AG04450 (cell line): Measurements from ENCODE around the gene LAMB3. TPM values are rescaled to one million over a fixed set of nuclear protein-coding genes. Genes with fewer than 3 reads are reported as not detected.

Experiments used
- CTCF ChIA-PET: fragments of 300-600, 350-600 bp; formaldehyde crosslinking; extraction: SDS; loops from one replicate; lab custom pipeline; 2022; ENCODE audit warnings: antibody characterized with exemption, inconsistent platforms; lab: Charles Lee
- POLR2A ChIA-PET: fragments of 350-600 bp; formaldehyde crosslinking; extraction: SDS; loops from one replicate; lab custom pipeline; 2021; ENCODE audit warnings: antibody characterized with exemption, inconsistent platforms; lab: Yijun Ruan, JAX
- DNase-seq: peaks from one replicate; pipeline ENCODE4 v3.0.0-alpha.2; 2011; ENCODE audit warnings: low read depth, low spot score
- H3K27ac ChIP-seq: one replicate; pipeline ENCODE4 v1.5.1; 2012; ENCODE audit warnings: low read depth, low read length, control low read depth
- H3K27me3 ChIP-seq: one replicate; pipeline ENCODE4 v1.6.0; 2012; ENCODE audit warnings: low read length; ENCODE audit not compliant: control insufficient read depth, insufficient read depth
- H3K4me3 ChIP-seq: 2 replicates; pipeline ENCODE4 v1.5.1; 2011; ENCODE audit warnings: mild to moderate bottlenecking, low read depth, low read length, control low read depth
- H3K9me3 ChIP-seq: 2 replicates; pipeline ENCODE4 v1.5.1; 2012; ENCODE audit warnings: low read length; ENCODE audit not compliant: control insufficient read depth, insufficient read depth
- polyA plus RNA-seq: library from polyadenylated mRNA; depleted of rRNA; stranded (reverse); fragments of >200 nt; gene quantifications from 2 replicates; pipeline ENCODE4 v1.2.3, GENCODE V29; 2011
- TF ChIP-seq, protein P1 (sequence below): IDR thresholded peaks from 2 replicates; pipeline ENCODE4 v1.5.1; 2011; ENCODE audit warnings: low read depth, low read length, control low read depth, inconsistent platforms

LAMB3 gene
- polyA plus RNA-seq, 1 experiment: 2.6 TPM

DNA sequence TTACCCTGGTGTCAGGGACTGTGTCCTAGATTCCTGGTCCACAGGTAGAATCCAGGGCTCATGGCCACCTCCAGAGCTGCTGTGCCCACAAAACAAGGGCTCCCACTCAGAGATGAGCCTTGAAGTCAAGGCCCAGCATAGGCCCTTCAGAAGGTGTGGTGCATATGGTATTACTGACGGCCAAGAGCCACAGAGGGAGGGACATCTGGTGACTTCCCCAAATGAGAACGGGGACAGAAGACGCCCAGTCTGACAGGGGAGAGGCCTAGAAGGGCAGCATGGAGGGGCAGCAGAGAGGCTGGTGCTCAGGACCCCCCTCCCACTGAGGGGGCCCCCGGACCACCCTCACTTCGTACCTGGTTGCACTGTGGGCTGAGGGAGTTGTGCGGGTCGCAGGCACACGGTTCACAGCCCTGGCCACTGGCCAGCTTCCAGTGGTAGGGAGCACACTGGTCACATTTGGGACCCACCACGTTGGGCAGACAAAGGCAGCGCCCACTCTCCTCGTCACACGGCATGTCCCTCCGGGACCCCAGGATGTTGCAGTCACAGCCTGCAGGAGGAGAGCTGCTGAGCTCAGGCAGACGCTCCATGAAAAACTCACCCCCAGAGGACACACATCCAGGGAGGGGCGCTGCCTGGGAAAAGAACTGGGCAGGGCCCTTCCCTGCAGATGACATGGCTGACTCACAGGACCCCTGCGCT is 25.0 kb downstream of the LAMB3 start:
- TF ChIP-seq, protein P1, sequence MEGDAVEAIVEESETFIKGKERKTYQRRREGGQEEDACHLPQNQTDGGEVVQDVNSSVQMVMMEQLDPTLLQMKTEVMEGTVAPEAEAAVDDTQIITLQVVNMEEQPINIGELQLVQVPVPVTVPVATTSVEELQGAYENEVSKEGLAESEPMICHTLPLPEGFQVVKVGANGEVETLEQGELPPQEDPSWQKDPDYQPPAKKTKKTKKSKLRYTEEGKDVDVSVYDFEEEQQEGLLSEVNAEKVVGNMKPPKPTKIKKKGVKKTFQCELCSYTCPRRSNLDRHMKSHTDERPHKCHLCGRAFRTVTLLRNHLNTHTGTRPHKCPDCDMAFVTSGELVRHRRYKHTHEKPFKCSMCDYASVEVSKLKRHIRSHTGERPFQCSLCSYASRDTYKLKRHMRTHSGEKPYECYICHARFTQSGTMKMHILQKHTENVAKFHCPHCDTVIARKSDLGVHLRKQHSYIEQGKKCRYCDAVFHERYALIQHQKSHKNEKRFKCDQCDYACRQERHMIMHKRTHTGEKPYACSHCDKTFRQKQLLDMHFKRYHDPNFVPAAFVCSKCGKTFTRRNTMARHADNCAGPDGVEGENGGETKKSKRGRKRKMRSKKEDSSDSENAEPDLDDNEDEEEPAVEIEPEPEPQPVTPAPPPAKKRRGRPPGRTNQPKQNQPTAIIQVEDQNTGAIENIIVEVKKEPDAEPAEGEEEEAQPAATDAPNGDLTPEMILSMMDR: no peak
- no peak overlapping the region for H3K27ac ChIP-seq
- H3K4me3 ChIP-seq: no peak overlapping the region
- no peaks in the 10 kb centered on the region for H3K27me3 ChIP-seq
- H3K9me3 ChIP-seq: no peaks in the 10 kb centered on the region
- ChIA-PET POLR2A (no interaction called here), CTCF (interaction anchor here (0.6 to 3.1 kb wide), 34 partner anchors 9 to 122 kb away, joined by 3 to 21 read pairs (median 5); partner anchors contain the start of gene CAMK1G)
- DNase-seq: no peak

DNA sequence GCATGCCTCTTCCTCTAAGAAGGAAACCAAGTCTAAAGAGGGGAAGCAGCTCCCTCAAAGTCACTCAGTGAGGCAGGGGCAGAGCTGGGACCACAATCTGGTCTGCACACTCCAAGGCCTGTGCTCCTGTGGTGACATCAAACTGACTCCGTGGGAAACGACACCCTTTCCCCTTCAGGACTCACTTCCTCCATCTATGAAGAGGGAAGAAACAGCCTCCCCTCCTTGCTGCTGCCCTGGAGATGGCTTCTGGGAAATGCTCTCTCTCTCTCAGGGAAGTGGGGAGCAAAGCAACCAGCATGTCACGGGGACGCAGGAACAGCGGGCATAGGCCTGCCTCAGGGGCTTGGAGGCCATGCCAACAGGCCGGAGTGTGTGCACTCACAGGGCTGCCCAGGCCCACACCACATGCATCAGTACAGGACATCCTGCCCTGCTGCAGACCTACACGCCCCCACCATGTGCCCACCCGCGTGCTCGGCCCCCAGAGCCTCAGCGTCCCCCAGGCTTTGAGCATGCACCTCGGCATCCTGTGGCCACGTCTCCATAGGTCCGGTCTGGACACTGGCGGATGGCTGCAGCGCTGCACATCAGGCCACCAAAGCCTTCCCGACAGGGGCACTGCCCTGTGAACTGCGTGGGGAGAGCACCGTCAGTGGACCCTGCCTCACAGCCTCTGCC is 25.7 kb downstream of the LAMB3 start:
- CTCF ChIA-PET: interaction anchor here (0.6 to 3.1 kb wide), 19 partner anchors 8 to 98 kb away, joined by 3 to 21 read pairs (median 7); partner anchors contain the start of gene CAMK1G
- no peaks in the 10 kb centered on the region for H3K27me3 ChIP-seq
- TF ChIP-seq, protein P1: no peak
- H3K9me3 ChIP-seq: no peaks in the 10 kb centered on the region
- DNase-seq: no peak
- POLR2A ChIA-PET: no interaction called here
- H3K27ac ChIP-seq: no peak overlapping the region
- no peak overlapping the region for H3K4me3 ChIP-seq

GRCh38 chr1:209625791-209626285 is 26.4 kb downstream of the LAMB3 start:
- no peaks in the 10 kb centered on the region for H3K9me3 ChIP-seq
- TF ChIP-seq, protein P1: no peak
- no peak overlapping the region for H3K27ac ChIP-seq
- POLR2A ChIA-PET: no interaction called here
- no peaks in the 10 kb centered on the region for H3K27me3 ChIP-seq
- DNase-seq: no peak
- CTCF ChIA-PET: interaction anchor here (0.6 to 2.2 kb wide), 4 partner anchors 50 to 66 kb away, joined by 3 to 21 read pairs (median 5); no protein-coding TSS in a partner anchor
- H3K4me3 ChIP-seq: no peak overlapping the region

GRCh38 chr1:209624558-209625549 is 27.4 kb downstream of the LAMB3 start:
- POLR2A ChIA-PET: no interaction called here
- H3K9me3 ChIP-seq: no peaks in the 10 kb centered on the region
- no peak overlapping the region for H3K27ac ChIP-seq
- no peak overlapping the region for H3K4me3 ChIP-seq
- TF ChIP-seq, protein P1: no peak
- CTCF ChIA-PET: interaction anchor here (0.8 to 1.5 kb wide), 5 partner anchors 49 to 123 kb away, joined by 3 to 6 read pairs (median 5); no protein-coding TSS in a partner anchor
- DNase-seq: no peak
- no peaks in the 10 kb centered on the region for H3K27me3 ChIP-seq
